Breast epithelium (tissue), 4 donors: ENCODE measurements around the gene IFNGR2. TPM values are rescaled to one million over a fixed set of nuclear protein-coding genes. Genes with fewer than 3 reads are reported as not detected.
"Not testable (repeated sequence)": the region's sequence is repeated elsewhere in the genome, so short reads cannot be mapped to it uniquely, and the experiment has no call there.

Experiments
- DNase-seq, 2 donors: peaks; one replicate each; pipeline ENCODE4 v3.0.0-alpha.2; 2019; ENCODE audit warnings: low spot score in 2 of 2
- H3K27ac ChIP-seq, 2 donors: fragments of 200-600 bp; sonication (generic) in 1 of 2; one replicate each; pipeline ENCODE4 v1.5.1; 2016 to 2019; ENCODE audit warnings: mild to moderate bottlenecking in 1 of 2
- H3K27me3 ChIP-seq, 2 donors: fragments of 200-600 bp; sonication (generic) in 1 of 2; one replicate each; pipeline versions ENCODE4 v1.5.1 to v1.6.0; 2017 to 2019; ENCODE audit warnings: control low read depth in 1 of 2, mild to moderate bottlenecking in 1 of 2
- H3K36me3 ChIP-seq: fragments of 200-600 bp; one replicate; pipeline ENCODE4 v1.5.1; 2019
- H3K4me1 ChIP-seq, 2 donors: fragments of 200-600 bp; sonication (generic); one replicate each; pipeline ENCODE4 v1.5.1; 2016 to 2019; ENCODE audit warnings: control low read depth in 1 of 2
- H3K4me3 ChIP-seq, 3 donors: fragments of 200-600 bp; sonication (generic); 1 replicate in 2 of 3; 2 replicates in 1 of 3; pipeline ENCODE4 v1.5.1; 2016 to 2019; ENCODE audit warnings: mild to moderate bottlenecking in 3 of 3, moderate library complexity in 2 of 3
- H3K9me3 ChIP-seq, 2 donors: fragments of 200-600 bp; sonication (generic) in 1 of 2; one replicate each; pipeline ENCODE4 v1.5.1; 2016 to 2019; ENCODE audit warnings: control low read depth in 1 of 2
- POLR2A ChIP-seq: fragments of 450-650 bp; IDR thresholded peaks from one replicate; pipeline ENCODE4 v1.6.1; 2016; ENCODE audit warnings: antibody characterized with exemption, mild to moderate bottlenecking, moderate library complexity
- POLR2AphosphoS5 ChIP-seq, 3 donors: sonication (generic); formaldehyde crosslinking; IDR thresholded peaks; one replicate each; pipeline ENCODE4 v1.6.1; 2017; ENCODE audit warnings: antibody characterized with exemption in 3 of 3
- intact Hi-C: fragments of 100-400 bp; cut with DNase I; formaldehyde crosslinking; loops from one replicate; pipeline ENCODE4 v1.15.1; 2023; ENCODE audit warnings: low total_unique reads
- total RNA-seq, 3 donors: library from RNA; depleted of rRNA; stranded (reverse); fragments of >200 nt; gene quantifications; one replicate each; pipeline ENCODE4 v1.1.0, GENCODE V29; 2016
- TF ChIP-seq, protein P1 (sequence below), 3 donors: fragments of 450-650 bp; IDR thresholded peaks; one replicate each; pipeline ENCODE4 v1.5.1; 2016 to 2017; ENCODE audit warnings: antibody characterized with exemption in 3 of 3, mild to moderate bottlenecking in 3 of 3, moderate library complexity in 3 of 3

Gene IFNGR2
- total RNA-seq, 3 donors from 2014 or later = 61.6 to 76.7 (median 70.8) TPM

DNA sequence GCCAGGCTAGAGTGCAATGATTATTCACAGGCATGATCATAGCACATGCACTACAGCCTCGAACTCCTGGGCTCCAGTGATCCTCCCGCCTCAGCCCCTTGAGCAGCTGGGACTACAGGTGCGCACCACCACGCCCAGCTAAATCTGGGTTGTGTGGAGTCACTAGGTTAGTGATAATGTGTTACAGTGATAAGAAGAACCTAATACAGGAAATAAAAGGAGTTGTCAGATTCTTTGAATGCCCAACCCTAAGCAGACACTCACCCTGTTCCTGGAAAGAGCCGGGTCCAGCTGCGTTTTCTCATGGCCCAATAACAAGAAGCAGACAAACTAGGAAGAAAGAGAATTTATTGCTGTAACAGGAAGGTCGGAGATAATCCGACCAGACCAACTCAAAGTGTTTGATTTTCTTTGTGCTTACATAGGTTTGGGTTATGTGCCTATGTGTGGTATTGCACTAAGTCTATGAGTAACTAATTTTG is 8.8 kb downstream of the IFNGR2 start:
- peaks cover 5 to 8% of the 10 kb centered on the region in 2 donors for H3K4me1 ChIP-seq
- no peak overlapping the region for H3K4me3 ChIP-seq
- no peaks in the 10 kb centered on the region for H3K9me3 ChIP-seq
- intact Hi-C loops = no loop called here
- no peaks in the 10 kb centered on the region for H3K27me3 ChIP-seq
- TF ChIP-seq POLR2AphosphoS5 (IDR thresholded peaks at IDR 0.05) (no peak), POLR2A (no peak)
- TF ChIP-seq, protein P1, sequence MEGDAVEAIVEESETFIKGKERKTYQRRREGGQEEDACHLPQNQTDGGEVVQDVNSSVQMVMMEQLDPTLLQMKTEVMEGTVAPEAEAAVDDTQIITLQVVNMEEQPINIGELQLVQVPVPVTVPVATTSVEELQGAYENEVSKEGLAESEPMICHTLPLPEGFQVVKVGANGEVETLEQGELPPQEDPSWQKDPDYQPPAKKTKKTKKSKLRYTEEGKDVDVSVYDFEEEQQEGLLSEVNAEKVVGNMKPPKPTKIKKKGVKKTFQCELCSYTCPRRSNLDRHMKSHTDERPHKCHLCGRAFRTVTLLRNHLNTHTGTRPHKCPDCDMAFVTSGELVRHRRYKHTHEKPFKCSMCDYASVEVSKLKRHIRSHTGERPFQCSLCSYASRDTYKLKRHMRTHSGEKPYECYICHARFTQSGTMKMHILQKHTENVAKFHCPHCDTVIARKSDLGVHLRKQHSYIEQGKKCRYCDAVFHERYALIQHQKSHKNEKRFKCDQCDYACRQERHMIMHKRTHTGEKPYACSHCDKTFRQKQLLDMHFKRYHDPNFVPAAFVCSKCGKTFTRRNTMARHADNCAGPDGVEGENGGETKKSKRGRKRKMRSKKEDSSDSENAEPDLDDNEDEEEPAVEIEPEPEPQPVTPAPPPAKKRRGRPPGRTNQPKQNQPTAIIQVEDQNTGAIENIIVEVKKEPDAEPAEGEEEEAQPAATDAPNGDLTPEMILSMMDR (IDR thresholded peaks at IDR 0.05) = no peak
- H3K27ac ChIP-seq = peak overlapping the region in 1 of 2 donors; percentile 56
- DNase-seq = no peak
- H3K36me3 ChIP-seq = no peaks in the 10 kb centered on the region

DNA sequence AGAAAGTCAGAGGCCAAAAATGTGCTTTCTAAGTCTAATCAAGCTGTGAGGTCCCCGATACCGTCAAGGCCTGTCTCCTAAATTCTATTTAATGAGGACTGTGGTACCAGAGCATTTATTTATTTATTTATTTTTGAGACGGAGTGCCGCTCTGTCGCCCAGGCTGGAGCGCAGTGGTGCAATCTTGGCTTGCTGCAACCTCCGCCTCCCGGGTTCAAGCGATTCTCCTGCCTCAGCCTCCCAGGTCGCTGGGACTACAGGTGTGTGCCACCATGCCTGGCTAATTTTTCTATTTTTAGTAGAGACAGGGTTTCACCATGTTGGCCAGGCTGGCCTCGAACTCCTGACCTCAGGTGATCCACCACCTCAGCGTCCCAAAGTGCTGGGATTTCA is 9.2 kb downstream of the IFNGR2 start:
- H3K27me3 ChIP-seq, H3K36me3 ChIP-seq, DNase-seq, H3K4me1 ChIP-seq, H3K9me3 ChIP-seq, H3K4me3 ChIP-seq, intact Hi-C loops: not testable (repeated sequence)
- peak overlapping the region; percentile 56 to 80 for H3K27ac ChIP-seq

DNA sequence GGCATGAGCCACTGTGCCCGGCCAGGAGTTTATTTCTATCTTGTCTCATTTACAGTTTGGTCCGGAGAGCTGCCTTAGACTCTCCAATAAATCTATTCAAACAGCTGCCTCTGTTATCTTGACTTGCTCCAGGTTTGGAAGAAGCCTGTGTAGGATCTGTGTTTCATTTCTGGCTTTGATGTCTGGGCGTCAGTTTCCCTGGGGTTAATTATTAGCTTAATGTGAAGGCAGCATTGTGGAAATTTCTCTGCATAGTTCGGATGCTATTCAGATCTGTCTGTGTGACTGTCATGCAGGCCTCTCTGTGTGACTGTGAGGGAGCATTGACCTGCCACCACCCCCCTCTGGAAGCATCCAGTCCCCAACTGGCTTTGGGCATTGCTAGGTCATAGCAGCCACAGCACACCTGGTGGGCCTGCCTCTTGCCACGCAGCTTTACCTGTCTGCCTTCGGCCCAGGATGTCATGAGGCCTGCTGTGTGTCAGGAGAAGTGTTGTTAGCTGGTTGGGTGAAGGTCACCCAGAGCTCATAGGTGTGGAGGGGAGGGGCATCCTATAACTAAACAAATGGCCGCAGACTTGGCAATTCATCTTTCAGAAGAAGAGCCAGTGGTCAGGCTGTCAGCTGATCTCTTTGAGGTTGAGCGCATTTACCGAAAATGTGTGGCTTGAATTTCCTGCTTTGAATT is 9.8 kb downstream of the IFNGR2 start:
- peak overlapping the region in 1 of 3 donors; percentile 36 for H3K4me3 ChIP-seq
- no peak for TF ChIP-seq POLR2AphosphoS5 (IDR thresholded peaks at IDR 0.05)
- TF ChIP-seq, protein P1 (IDR thresholded peaks at IDR 0.05) = no peak
- no peak for TF ChIP-seq POLR2A
- no peaks in the 10 kb centered on the region for H3K9me3 ChIP-seq
- H3K36me3 ChIP-seq = no peaks in the 10 kb centered on the region
- peak overlapping the region; percentile 56 to 80 for H3K27ac ChIP-seq
- no peaks in the 10 kb centered on the region for H3K27me3 ChIP-seq
- H3K4me1 ChIP-seq = peaks cover 5 to 8% of the 10 kb centered on the region in 2 donors
- DNase-seq = no peak
- intact Hi-C loops = no loop called here

DNA sequence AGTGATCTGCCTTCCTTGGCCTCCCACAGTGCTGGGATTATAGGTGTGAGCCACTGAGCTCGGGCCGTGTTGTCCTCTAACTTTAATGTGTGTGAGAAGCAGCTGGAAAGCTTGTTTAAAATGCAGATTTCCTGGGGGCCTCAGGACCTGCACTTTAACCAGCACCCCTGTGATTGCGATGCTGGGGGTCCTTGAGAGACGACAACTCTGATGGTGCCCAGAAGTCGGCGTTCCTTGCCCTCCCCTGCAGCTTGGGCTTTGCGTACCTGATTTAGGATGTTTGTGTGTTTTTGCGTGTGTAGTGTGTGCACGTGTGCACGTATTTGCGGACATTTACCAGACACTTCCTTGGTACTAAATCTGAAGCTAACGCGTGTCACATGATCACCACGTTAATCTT is 10.9 kb downstream of the IFNGR2 start:
- Histone ChIP-seq H3K36me3 (no peaks in the 10 kb centered on the region), H3K27me3 (no peaks in the 10 kb centered on the region), H3K27ac (peak overlapping the region in 1 of 2 donors; percentile 62), H3K9me3 (no peaks in the 10 kb centered on the region), H3K4me1 (peaks cover 5 to 8% of the 10 kb centered on the region in 2 donors), H3K4me3 (no peak overlapping the region)
- TF ChIP-seq, protein P1 (IDR thresholded peaks at IDR 0.05) = no peak
- no peak for TF ChIP-seq POLR2A
- intact Hi-C loops = no loop called here
- DNase-seq = no peak

DNA sequence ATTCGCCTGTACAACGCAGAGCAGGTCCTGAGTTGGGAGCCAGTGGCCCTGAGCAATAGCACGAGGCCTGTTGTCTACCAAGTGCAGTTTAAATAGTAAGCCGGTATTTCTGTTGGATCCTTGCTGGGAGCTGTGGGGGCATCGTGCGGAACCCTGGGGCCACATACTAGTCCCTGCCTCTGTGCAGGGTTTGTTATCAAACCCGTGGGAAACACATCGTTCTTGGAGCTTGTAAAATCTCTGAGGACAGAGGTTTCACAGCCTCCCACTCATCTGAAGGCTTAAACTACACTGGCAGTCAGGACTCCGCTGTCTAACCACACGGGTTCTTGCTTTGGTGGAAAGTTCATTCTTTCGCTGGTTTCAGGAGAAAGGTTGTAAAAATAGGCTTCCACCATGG is 11.7 kb downstream of the IFNGR2 start:
- Histone ChIP-seq H3K36me3 (no peaks in the 10 kb centered on the region), H3K27ac (peak overlapping the region in 1 of 2 donors; percentile 62), H3K4me3 (no peak overlapping the region), H3K27me3 (no peaks in the 10 kb centered on the region), H3K4me1 (peaks cover 5 to 8% of the 10 kb centered on the region in 2 donors), H3K9me3 (no peaks in the 10 kb centered on the region)
- no peak for TF ChIP-seq POLR2A
- TF ChIP-seq POLR2AphosphoS5 (IDR thresholded peaks at IDR 0.05) = no peak
- TF ChIP-seq, protein P1 (IDR thresholded peaks at IDR 0.05) = no peak
- intact Hi-C loops = no loop called here
- DNase-seq = no peak
